GM18508 (cell line): ENCODE measurements around the gene ID3.

ENCODE experiments used
- ATAC-seq: cut with Tn5 transposase; IDR thresholded peaks from one replicate; pipeline ENCODE4 v1.9.1; 2021; ENCODE audit warnings: moderate number of reproducible peaks; ENCODE audit not compliant: insufficient read depth, unreplicated experiment

Gene ID3

GRCh38 chr1:23567996-23568607, 8.8 kb upstream of the ID3 start:
- no peak for ATAC-seq

GRCh38 chr1:23567629-23567995, 8.3 kb upstream of the ID3 start:
- ATAC-seq, result no peak

GRCh38 chr1:23566304-23566703, 7.0 kb upstream of the ID3 start:
- ATAC-seq, result no peak

- ATAC-seq, result no peak
Measured at GRCh38 chr1:23565776-23566175, 6.5 kb upstream of the ID3 start.

GRCh38 chr1:23564529-23565122, 5.3 kb upstream of the ID3 start:
- ATAC-seq, result no peak

GRCh38 chr1:23563755-23564374, 4.6 kb upstream of the ID3 start:
- no peak for ATAC-seq

- no peak for ATAC-seq
Measured at GRCh38 chr1:23563003-23563402, 3.7 kb upstream of the ID3 start.

- no peak for ATAC-seq
Measured at GRCh38 chr1:23562137-23562876, 3.0 kb upstream of the ID3 start.

- no peak for ATAC-seq
Measured at GRCh38 chr1:23561813-23562100, 2.5 kb upstream of the ID3 start.

GRCh38 chr1:23561076-23561812, 1.9 kb upstream of the ID3 start:
- ATAC-seq, result no peak

- ATAC-seq, result no peak
Measured at GRCh38 chr1:23559985-23560741, 862 bp upstream of the ID3 start.

GRCh38 chr1:23558872-23559135, 497 bp downstream of the ID3 start:
- ATAC-seq, result no peak

- ATAC-seq, result no peak
Measured at GRCh38 chr1:23558140-23558871, 995 bp downstream of the ID3 start.

GRCh38 chr1:23557471-23558124, 1.7 kb downstream of the ID3 start:
- no peak for ATAC-seq

- no peak for ATAC-seq
Measured at GRCh38 chr1:23556635-23557470, 2.4 kb downstream of the ID3 start.

GRCh38 chr1:23555986-23556634, 3.2 kb downstream of the ID3 start:
- no peak for ATAC-seq

- ATAC-seq, result no peak
Measured at GRCh38 chr1:23555270-23555985, 3.9 kb downstream of the ID3 start.
